GM12873 (cell line): ENCODE measurements around the gene TTI1.

ENCODE experiments used
- TF ChIP-seq, protein P1 (sequence below): IDR thresholded peaks from 2 replicates; pipeline ENCODE4 v1.5.1; 2012; ENCODE audit warnings: low read depth, mild to moderate bottlenecking, moderate library complexity, low read length, control low read depth; ENCODE audit not compliant: insufficient read depth; ENCODE audit errors: missing control alignments

Gene TTI1

DNA sequence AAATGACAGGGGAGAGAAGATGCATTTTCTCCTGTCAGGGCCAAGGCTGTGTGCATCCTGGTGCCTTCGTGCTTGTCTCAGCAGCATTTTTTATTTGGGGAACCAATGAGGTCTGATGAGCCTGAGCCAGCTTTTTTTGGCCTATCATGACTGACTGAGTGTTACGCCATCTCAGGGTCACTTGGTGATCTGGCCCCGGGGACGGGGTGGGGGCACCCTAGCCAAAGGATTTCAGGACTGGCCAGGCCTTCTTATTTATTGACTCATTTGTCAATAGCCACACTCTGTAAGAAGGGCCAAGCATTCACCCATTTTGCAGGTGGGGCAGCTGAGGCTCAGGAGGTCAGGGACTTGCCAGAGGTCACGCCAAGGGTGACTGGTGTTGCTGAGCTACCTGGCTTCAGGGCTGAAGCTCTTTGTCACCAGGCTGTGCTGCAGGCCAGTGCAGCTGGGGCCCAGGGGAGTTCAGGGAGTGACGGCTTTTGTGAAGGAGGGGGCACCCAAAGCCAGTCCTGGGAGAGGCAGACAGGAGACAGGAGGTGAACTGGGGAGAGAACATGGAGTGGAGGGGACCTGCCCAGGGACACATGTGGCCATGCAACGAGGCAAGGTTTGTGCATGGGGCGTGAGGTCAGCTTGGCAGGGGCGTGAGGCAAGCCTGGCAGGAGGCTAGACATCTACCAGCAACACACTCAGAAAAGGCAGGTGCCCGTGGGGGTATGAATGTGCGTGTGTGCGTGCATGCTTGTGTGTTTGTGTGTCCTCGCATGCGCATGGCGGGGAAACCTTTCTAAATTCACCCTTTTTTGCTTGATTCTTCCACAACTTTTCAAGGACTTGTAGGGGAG lies 99.2 kb downstream of the TTI1 start:
- TF ChIP-seq, protein P1, sequence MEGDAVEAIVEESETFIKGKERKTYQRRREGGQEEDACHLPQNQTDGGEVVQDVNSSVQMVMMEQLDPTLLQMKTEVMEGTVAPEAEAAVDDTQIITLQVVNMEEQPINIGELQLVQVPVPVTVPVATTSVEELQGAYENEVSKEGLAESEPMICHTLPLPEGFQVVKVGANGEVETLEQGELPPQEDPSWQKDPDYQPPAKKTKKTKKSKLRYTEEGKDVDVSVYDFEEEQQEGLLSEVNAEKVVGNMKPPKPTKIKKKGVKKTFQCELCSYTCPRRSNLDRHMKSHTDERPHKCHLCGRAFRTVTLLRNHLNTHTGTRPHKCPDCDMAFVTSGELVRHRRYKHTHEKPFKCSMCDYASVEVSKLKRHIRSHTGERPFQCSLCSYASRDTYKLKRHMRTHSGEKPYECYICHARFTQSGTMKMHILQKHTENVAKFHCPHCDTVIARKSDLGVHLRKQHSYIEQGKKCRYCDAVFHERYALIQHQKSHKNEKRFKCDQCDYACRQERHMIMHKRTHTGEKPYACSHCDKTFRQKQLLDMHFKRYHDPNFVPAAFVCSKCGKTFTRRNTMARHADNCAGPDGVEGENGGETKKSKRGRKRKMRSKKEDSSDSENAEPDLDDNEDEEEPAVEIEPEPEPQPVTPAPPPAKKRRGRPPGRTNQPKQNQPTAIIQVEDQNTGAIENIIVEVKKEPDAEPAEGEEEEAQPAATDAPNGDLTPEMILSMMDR: no peak
